HEK293T (cell line): Measurements from ENCODE around the gene DOCK1.

Experiments
- ELF4 ChIP-seq: fragments of 450-650 bp; IDR thresholded peaks from 2 replicates; pipeline ENCODE4 v1.6.1; 2017; ENCODE audit warnings: antibody characterized with exemption
- FOXK2 ChIP-seq: fragments of 450-650 bp; IDR thresholded peaks from 2 replicates; pipeline ENCODE4 v1.6.1; 2016; ENCODE audit warnings: mild to moderate bottlenecking
- HDGF ChIP-seq: fragments of 450-650 bp; IDR thresholded peaks from 2 replicates; pipeline ENCODE4 v1.6.1; 2017; ENCODE audit warnings: antibody characterized with exemption, borderline replicate concordance
- L3MBTL2 ChIP-seq: fragments of 450-650 bp; conservative IDR thresholded peaks from 2 replicates; pipeline ENCODE4 v1.6.1; 2016; ENCODE audit warnings: mild to moderate bottlenecking
- SP1 ChIP-seq: fragments of 450-650 bp; IDR thresholded peaks from 2 replicates; pipeline ENCODE4 v1.6.1; 2017
- SUZ12 ChIP-seq: fragments of 450-650 bp; IDR thresholded peaks from 2 replicates; pipeline ENCODE4 v1.6.1; 2016; ENCODE audit warnings: mild to moderate bottlenecking
- ZNF384 ChIP-seq: fragments of 450-650 bp; IDR thresholded peaks from 2 replicates; pipeline ENCODE4 v1.6.1; 2016

- TF ChIP-seq ZNF384: no peak
- no peak for TF ChIP-seq SP1
- TF ChIP-seq ELF4: no peak
- no peak for TF ChIP-seq SUZ12
- TF ChIP-seq FOXK2: no peak
- no peak for TF ChIP-seq HDGF
- no peak for TF ChIP-seq L3MBTL2
These were observed 164.2 kb downstream of the DOCK1 start for GRCh38 chr10:127069436-127069835.
